Esophagus muscularis mucosa (tissue), 4 donors: ENCODE results near the gene ARID2.

Source experiments
- EP300 ChIP-seq: sonication (generic); formaldehyde crosslinking; IDR thresholded peaks from one replicate; pipeline ENCODE4 v1.6.1; 2017; ENCODE audit warnings: antibody characterized with exemption
- POLR2A ChIP-seq: fragments of 450-650 bp; IDR thresholded peaks from one replicate; pipeline ENCODE4 v1.6.1; 2017; ENCODE audit warnings: antibody characterized with exemption, moderate library complexity, mild to moderate bottlenecking, low read depth
- POLR2AphosphoS5 ChIP-seq, 2 donors: sonication (generic); formaldehyde crosslinking; IDR thresholded peaks; one replicate each; pipeline ENCODE4 v1.6.1; 2017; ENCODE audit warnings: antibody characterized with exemption in 2 of 2
- TF ChIP-seq, protein P1 (sequence below), 3 experiments: fragments of 200-600 bp in 2 of 3; fragments of 450-650 bp in 1 of 3; sonication (generic) in 2 of 3; IDR thresholded peaks; one replicate each; pipeline ENCODE4 v1.5.1; 2017 to 2019; ENCODE audit warnings: antibody characterized with exemption in 3 of 3, mild to moderate bottlenecking in 2 of 3, moderate library complexity in 1 of 3

DNA sequence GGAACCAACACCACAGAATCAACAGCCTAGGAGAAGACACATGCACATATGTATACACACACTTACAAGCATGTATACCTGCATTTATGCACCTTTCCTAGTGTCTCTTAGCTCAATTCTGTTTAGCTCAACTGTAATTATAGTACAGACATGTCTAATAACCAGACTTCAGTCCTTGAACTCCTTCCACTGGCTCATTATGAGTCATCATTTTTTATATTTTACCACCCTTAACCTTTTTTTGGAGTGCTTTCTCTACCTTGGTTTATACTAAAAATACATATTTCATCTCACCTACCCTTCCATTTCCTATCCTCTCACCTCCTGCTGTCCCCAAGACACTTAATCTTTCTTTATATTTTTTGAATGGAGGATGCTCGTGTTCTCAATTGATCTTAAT is 110.4 kb downstream of the ARID2 start:
- TF ChIP-seq EP300 (no peak), POLR2AphosphoS5 (IDR thresholded peaks at IDR 0.05) (no peak), POLR2A (no peak)
- TF ChIP-seq, protein P1, sequence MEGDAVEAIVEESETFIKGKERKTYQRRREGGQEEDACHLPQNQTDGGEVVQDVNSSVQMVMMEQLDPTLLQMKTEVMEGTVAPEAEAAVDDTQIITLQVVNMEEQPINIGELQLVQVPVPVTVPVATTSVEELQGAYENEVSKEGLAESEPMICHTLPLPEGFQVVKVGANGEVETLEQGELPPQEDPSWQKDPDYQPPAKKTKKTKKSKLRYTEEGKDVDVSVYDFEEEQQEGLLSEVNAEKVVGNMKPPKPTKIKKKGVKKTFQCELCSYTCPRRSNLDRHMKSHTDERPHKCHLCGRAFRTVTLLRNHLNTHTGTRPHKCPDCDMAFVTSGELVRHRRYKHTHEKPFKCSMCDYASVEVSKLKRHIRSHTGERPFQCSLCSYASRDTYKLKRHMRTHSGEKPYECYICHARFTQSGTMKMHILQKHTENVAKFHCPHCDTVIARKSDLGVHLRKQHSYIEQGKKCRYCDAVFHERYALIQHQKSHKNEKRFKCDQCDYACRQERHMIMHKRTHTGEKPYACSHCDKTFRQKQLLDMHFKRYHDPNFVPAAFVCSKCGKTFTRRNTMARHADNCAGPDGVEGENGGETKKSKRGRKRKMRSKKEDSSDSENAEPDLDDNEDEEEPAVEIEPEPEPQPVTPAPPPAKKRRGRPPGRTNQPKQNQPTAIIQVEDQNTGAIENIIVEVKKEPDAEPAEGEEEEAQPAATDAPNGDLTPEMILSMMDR (IDR thresholded peaks at IDR 0.05): no peak
